GM18867 (cell line): ENCODE data around the gene SLC39A7.
A peak's percentile ranks its signal among the peaks of the same experiment; 100 is the strongest.

ENCODE experiments used
- ATAC-seq: cut with Tn5 transposase; IDR thresholded peaks from one replicate; pipeline ENCODE4 v1.9.1; 2021; ENCODE audit warnings: mild to moderate bottlenecking, moderate library complexity; ENCODE audit not compliant: unreplicated experiment

Gene SLC39A7

GRCh38 chr6:33204165-33204414 lies 3.4 kb downstream of the SLC39A7 start:
- ATAC-seq = no peak

- peak; percentile 44 for ATAC-seq
These were observed 3.9 kb downstream of the SLC39A7 start, which contains the start of gene HSD17B8 for GRCh38 chr6:33204415-33205190. Gene HSD17B8, plus strand, starts transcription at chr6:33204655. Its CDS starts 14 bp downstream, at chr6:33204669.

- no peak for ATAC-seq
These were observed 4.7 kb downstream of the SLC39A7 start for GRCh38 chr6:33205191-33206026.

- ATAC-seq = no peak
These were observed 5.6 kb downstream of the SLC39A7 start for GRCh38 chr6:33206027-33206863.

GRCh38 chr6:33206864-33207551 lies 6.3 kb downstream of the SLC39A7 start:
- no peak for ATAC-seq

- no peak for ATAC-seq
These were observed 7.0 kb downstream of the SLC39A7 start for GRCh38 chr6:33207552-33208090.

GRCh38 chr6:33208091-33208967 lies 7.7 kb downstream of the SLC39A7 start, which contains the start of gene RING1:
Gene RING1, plus strand, starts transcription at chr6:33208500. Its CDS starts 323 bp downstream, at chr6:33208823.
- peak; percentile 34 for ATAC-seq

- no peak for ATAC-seq
These were observed 9.2 kb downstream of the SLC39A7 start for GRCh38 chr6:33209856-33210255.

GRCh38 chr6:33211136-33211535 lies 10.5 kb downstream of the SLC39A7 start:
- ATAC-seq = no peak

GRCh38 chr6:33211666-33212422 lies 11.2 kb downstream of the SLC39A7 start:
- no peak for ATAC-seq

- ATAC-seq = no peak
These were observed 12.1 kb downstream of the SLC39A7 start for GRCh38 chr6:33212857-33213165.

- no peak for ATAC-seq
These were observed 12.7 kb downstream of the SLC39A7 start for GRCh38 chr6:33213166-33213988.

- no peak for ATAC-seq
These were observed 13.3 kb downstream of the SLC39A7 start for GRCh38 chr6:33213989-33214335.

GRCh38 chr6:33215271-33216116 lies 14.8 kb downstream of the SLC39A7 start:
- no peak for ATAC-seq

GRCh38 chr6:33216117-33216649 lies 15.5 kb downstream of the SLC39A7 start:
- no peak for ATAC-seq

- ATAC-seq = no peak
These were observed 16.6 kb downstream of the SLC39A7 start for GRCh38 chr6:33217246-33217645.

GRCh38 chr6:33217681-33218080 lies 17.0 kb downstream of the SLC39A7 start:
- no peak for ATAC-seq
